BE2C (cell line): ENCODE measurements around the gene COX6B2.
A peak's percentile ranks its signal among the peaks of the same experiment; 100 is the strongest.

Experiments
- DNase-seq: peaks from one replicate; pipeline ENCODE4 v3.0.0-alpha.2; 2020
- H3K27me3 ChIP-seq: fragments of 250-450 bp; sonication (Bioruptor Pico); 2 replicates; pipeline ENCODE4 v1.5.1; 2020; ENCODE audit warnings: mild to moderate bottlenecking
- H3K36me3 ChIP-seq: fragments of 250-450 bp; sonication (Bioruptor Pico); 2 replicates; pipeline ENCODE4 v1.5.1; 2020; ENCODE audit warnings: mild to moderate bottlenecking
- H3K4me1 ChIP-seq: fragments of 250-450 bp; sonication (Bioruptor Pico); 2 replicates; pipeline ENCODE4 v1.5.1; 2020
- H3K4me3 ChIP-seq: 2 replicates; pipeline ENCODE4 v1.5.1; 2011; ENCODE audit warnings: low read depth, low read length
- H3K9me3 ChIP-seq: fragments of 250-450 bp; sonication (Bioruptor Pico); 2 replicates; pipeline ENCODE4 v1.5.1; 2020
- TF ChIP-seq, protein P1 (sequence below): IDR thresholded peaks from 2 replicates; pipeline ENCODE4 v1.5.1; 2012; ENCODE audit warnings: mild to moderate bottlenecking, low read depth, low read length

The COX6B2 gene

DNA sequence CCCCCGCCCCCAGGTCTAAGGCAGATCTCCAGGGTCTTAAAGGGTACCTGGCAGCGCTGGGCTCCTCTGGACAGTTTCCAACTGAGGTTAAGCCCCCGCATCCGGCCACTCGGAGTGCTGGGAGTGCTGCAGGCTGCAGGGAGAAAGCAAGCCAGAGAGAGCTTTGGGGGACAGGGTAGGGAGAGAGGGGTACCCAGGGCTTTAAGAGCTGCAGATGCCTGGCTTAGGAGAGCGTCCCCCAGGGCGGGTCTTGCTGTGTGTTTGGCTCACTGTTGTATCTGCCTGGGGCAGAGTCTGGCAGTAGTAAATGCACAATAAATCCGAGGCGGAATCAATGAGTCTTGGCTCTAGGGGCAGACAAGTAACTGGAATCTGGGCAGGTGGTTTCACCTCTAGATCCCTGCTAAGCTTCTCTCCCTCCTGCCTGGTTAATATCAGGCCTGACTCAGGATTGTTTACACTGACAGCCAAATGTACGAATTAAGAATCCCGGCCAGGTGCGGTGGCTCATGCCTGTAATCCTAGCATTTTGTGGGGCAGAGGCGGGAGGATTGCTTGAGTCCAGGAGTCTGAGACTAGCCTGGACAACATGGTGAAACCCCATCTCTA, 798 bp upstream of the COX6B2 start:
- Histone ChIP-seq H3K4me1 (no peaks in the 10 kb centered on the region; the same call in 1 of the 2 replicates), H3K36me3 (no peaks in the 10 kb centered on the region), H3K4me3 (no peak overlapping the region), H3K9me3 (no peaks in the 10 kb centered on the region), H3K27me3 (peaks cover 42% of the 10 kb centered on the region)
- DNase-seq = no peak
- TF ChIP-seq, protein P1, sequence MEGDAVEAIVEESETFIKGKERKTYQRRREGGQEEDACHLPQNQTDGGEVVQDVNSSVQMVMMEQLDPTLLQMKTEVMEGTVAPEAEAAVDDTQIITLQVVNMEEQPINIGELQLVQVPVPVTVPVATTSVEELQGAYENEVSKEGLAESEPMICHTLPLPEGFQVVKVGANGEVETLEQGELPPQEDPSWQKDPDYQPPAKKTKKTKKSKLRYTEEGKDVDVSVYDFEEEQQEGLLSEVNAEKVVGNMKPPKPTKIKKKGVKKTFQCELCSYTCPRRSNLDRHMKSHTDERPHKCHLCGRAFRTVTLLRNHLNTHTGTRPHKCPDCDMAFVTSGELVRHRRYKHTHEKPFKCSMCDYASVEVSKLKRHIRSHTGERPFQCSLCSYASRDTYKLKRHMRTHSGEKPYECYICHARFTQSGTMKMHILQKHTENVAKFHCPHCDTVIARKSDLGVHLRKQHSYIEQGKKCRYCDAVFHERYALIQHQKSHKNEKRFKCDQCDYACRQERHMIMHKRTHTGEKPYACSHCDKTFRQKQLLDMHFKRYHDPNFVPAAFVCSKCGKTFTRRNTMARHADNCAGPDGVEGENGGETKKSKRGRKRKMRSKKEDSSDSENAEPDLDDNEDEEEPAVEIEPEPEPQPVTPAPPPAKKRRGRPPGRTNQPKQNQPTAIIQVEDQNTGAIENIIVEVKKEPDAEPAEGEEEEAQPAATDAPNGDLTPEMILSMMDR = no peak

DNA sequence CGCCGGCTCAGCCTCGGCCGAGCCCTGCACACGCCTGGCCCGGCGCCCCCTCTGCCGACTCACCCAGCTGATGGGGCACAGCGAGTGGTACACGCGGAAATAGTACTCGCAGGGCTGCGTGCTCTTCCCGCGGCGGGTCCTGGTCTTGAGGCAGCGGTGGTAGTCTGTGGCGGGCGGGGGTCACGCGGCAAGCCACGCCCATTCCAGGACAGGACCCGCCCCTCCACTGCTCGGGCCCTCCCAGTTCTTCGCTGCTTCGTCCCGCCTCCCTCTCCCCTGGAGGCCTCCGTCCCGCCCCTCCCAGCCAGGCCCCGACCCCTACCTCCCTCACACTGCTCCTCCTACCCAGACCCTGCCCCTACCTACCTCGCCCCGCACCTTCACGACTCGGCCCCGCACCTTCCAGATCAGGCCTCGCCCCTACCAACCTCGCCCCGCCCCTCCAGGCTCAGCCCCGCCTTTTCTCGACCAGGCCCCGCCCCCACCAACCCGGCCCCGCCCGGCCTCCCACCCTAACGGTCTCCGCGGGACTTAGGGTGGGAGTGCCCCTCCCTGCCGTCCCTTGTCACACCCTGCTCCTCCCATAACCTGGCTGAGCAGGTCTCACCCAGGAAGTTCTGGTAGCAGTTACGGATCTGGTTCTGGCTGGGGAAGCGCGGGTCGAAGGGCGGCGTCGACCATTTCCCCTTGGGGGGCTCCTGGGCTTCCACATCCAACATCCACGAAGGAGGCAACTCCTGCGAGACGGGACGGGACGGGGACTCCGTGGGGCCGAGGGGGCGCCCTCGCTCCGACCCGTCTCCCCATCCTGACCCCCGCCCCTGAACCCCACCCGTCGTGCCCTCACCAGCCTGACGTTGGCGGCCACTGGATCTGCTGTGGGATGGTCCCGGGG, 469 bp downstream of the COX6B2 start:
- peak overlapping the region; percentile 39 for H3K4me3 ChIP-seq
- H3K36me3 ChIP-seq = no peaks in the 10 kb centered on the region
- TF ChIP-seq, protein P1 = no peak
- peaks cover 42% of the 10 kb centered on the region for H3K27me3 ChIP-seq
- no peaks in the 10 kb centered on the region for H3K9me3 ChIP-seq
- peak; percentile 82 for DNase-seq
- no peaks in the 10 kb centered on the region; the same call in 1 of the 2 replicates for H3K4me1 ChIP-seq

- Histone ChIP-seq H3K36me3 (no peaks in the 10 kb centered on the region), H3K4me3 (peak overlapping the region; percentile 39), H3K9me3 (no peaks in the 10 kb centered on the region), H3K27me3 (peaks cover 42% of the 10 kb centered on the region), H3K4me1 (no peaks in the 10 kb centered on the region)
- no peak for DNase-seq
- TF ChIP-seq, protein P1 = no peak
Observed at GRCh38 chr19:55353356-55353802, 1.1 kb downstream of the COX6B2 start.

DNA sequence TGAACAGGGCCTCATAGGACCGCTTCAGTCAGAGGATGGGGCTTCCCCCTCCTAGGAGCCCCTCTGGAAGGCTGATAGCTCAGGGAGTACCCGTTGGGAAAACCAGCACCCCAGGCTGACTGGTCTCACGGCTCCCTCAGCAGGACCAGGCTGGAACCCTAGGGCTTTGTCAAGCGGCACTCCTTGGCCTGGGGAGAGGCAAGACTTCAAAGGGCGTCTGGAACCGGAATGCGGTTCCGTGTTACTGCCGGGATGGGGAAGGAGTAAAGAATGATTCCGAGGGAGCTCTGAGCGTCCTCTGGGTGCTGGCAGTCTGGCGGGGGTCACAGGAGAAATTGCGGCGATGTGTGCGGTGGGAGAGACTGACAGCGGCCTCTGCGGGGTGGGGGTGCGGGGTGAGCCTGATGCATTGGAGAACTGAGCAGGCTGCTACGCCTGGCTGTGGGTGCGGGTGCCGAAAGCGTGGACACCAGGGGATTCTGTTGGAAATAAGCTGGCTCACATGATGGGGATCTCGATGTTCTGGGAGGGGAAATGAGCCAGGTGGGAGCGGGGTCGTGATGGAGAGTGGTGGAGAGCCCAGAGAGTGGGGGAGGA, 1.9 kb downstream of the COX6B2 start:
- no peak for DNase-seq
- Histone ChIP-seq H3K9me3 (no peaks in the 10 kb centered on the region), H3K27me3 (peaks cover 42% of the 10 kb centered on the region), H3K4me1 (no peaks in the 10 kb centered on the region), H3K4me3 (no peak overlapping the region), H3K36me3 (no peaks in the 10 kb centered on the region)
- TF ChIP-seq, protein P1 = no peak

GRCh38 chr19:55352040-55352439, 2.5 kb downstream of the COX6B2 start:
- Histone ChIP-seq H3K27me3 (peaks cover 42% of the 10 kb centered on the region), H3K9me3 (no peaks in the 10 kb centered on the region), H3K4me1 (no peaks in the 10 kb centered on the region)

More at GRCh38 chr19:55352040-55352439, 2.5 kb downstream of the COX6B2 start:
- Histone ChIP-seq H3K36me3 (no peaks in the 10 kb centered on the region), H3K4me3 (no peak overlapping the region)
- DNase-seq = no peak
- TF ChIP-seq, protein P1 = no peak
